Measurements from ENCODE around the gene UBQLN2. TPM values are rescaled to one million over a fixed set of nuclear protein-coding genes. Genes with fewer than 3 reads are reported as not detected.

Gene UBQLN2
- total RNA-seq: 9.1 and 9.3 TPM in 2 replicates

DNA sequence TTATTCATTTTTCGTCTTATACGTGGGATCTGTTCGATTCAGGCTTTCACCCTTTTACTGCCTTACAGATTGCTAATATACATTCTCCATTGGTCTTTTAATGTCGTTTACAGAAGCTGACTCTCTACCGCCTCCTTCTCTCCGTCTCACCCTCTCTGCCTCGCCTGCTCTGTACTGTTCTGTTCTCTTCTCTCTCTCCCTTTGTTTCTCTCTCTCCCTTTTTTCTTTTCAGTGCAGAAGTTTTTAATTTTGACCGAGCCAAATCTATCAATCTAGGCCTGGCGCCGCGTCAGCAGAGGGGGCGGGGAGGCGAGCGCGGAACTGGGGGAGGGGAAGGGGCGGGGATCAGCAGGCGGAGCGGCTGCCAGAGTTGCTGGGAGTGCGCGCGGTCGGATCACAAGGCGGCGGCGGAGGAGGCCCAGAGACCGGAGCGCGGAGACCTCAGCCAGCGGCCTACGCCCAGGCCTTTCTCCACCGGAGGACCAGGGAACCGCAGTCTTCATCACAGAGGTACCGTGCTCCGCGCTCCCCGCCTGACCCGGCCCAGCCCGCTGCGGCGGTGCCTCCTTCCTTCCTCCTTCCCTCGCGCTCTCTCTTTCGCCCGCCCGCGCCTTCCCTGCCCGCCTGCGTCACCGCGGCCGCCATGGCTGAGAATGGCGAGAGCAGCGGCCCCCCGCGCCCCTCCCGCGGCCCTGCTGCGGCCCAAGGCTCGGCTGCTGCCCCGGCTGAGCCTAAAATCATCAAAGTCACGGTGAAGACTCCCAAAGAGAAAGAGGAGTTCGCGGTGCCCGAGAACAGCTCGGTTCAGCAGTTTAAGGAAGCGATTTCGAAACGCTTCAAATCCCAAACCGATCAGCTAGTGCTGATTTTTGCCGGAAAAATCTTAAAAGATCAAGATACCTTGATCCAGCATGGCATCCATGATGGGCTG lies at the start of gene UBQLN2:
Gene UBQLN2 (plus strand): TSS at position 397 of the 931 bp plus-strand sequence. CDS start 247 bp downstream, at position 644.

Other genes starting within 250 kb of the UBQLN2 start
- 2.7 and 4.2 TPM in 2 replicates for gene NBDY, start 165.6 kb downstream of the UBQLN2 start, total RNA-seq